ENCODE data around the gene ZBED4.

ZBED4 gene

GRCh38 chr22:49883294-49883640 is 29.6 kb downstream of the ZBED4 start:
- DNase-seq: no peak

DNA sequence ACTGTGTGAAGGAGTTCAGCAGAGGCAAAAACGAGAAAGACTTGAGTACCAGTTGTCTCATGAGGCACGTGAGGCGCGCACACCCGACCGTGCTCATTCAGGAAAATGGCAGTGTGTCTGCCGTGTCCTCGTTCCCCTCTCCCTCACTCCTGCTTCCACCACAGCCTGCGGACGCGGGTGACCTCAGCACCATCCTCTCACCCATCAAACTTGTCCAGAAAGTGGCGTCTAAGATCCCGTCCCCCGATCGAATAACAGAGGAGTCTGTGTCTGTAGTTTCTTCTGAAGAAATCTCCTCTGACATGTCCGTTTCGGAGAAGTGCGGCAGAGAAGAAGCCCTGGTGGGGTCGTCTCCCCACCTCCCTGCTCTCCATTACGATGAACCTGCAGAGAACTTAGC is 30.4 kb downstream of the ZBED4 start:
- DNase-seq: no peak

- no peak for DNase-seq
Observed at GRCh38 chr22:49884503-49885260, 31.0 kb downstream of the ZBED4 start.

DNA sequence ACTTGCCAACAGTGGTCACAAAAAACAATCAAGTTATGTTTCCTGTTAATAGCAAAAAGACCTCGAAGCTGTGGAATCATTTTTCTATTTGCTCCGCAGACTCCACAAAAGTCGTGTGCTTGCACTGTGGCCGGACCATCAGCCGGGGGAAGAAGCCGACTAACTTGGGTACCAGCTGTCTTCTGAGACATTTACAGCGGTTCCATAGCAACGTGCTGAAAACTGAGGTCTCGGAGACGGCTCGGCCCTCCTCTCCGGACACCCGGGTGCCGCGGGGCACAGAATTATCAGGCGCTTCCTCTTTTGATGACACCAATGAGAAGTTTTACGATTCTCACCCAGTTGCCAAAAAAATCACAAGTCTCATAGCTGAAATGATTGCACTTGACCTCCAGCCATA is 31.6 kb downstream of the ZBED4 start:
- no peak for DNase-seq

DNA sequence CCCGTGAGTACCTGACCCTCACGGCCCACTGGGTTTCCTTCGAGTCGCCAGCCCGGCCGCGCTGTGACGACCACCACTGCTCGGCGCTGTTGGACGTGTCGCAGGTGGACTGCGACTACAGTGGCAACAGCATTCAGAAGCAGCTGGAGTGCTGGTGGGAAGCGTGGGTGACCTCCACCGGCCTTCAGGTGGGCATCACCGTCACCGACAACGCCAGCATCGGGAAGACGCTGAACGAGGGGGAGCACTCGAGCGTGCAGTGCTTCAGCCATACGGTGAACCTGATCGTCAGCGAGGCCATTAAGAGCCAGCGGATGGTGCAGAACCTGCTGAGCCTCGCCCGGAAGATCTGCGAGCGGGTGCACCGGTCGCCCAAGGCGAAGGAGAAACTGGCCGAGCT is 32.2 kb downstream of the ZBED4 start:
- DNase-seq: no peak

DNA sequence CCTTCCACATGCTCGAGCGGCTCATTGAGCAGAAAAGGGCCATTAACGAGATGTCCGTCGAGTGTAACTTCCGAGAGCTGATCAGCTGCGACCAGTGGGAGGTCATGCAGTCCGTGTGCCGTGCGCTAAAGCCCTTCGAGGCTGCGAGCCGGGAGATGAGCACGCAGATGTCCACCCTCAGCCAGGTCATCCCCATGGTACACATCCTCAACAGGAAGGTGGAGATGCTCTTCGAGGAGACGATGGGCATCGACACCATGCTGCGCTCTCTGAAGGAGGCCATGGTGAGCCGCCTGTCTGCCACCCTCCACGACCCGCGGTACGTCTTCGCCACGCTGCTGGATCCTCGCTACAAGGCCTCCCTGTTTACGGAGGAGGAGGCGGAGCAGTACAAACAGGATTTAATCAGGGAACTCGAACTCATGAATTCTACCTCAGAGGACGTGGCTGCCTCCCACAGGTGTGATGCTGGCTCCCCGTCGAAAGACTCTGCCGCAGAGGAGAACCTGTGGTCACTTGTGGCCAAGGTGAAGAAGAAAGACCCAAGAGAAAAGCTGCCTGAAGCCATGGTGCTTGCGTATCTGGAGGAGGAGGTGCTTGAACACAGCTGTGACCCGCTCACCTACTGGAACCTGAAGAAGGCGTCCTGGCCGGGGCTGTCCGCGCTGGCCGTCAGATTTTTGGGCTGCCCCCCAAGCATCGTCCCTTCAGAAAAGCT is 32.9 kb downstream of the ZBED4 start:
- no peak for DNase-seq

GRCh38 chr22:49887064-49887451 is 33.4 kb downstream of the ZBED4 start:
- no peak for DNase-seq

DNA sequence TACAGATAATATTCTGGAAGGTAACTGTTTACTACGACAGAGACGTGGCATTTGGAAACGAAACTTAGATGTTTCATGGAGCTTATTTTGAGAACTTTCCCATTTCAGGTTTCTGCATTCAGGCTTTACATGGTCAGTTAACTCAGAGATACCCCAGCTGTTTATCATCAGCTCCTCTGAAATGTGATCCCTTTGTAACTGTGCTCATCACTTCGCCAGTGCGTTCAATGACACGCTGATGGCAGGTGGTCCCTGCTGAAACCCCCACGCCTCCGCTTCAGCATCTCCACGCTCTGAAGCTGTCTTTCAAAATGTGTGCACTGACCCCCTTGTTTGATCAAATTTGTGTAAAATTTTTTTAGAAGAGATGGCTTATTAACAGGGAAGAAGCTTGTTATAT is 34.1 kb downstream of the ZBED4 start:
- DNase-seq: no peak

- no peak for DNase-seq
Observed at GRCh38 chr22:49889071-49889470, 35.4 kb downstream of the ZBED4 start.

DNA sequence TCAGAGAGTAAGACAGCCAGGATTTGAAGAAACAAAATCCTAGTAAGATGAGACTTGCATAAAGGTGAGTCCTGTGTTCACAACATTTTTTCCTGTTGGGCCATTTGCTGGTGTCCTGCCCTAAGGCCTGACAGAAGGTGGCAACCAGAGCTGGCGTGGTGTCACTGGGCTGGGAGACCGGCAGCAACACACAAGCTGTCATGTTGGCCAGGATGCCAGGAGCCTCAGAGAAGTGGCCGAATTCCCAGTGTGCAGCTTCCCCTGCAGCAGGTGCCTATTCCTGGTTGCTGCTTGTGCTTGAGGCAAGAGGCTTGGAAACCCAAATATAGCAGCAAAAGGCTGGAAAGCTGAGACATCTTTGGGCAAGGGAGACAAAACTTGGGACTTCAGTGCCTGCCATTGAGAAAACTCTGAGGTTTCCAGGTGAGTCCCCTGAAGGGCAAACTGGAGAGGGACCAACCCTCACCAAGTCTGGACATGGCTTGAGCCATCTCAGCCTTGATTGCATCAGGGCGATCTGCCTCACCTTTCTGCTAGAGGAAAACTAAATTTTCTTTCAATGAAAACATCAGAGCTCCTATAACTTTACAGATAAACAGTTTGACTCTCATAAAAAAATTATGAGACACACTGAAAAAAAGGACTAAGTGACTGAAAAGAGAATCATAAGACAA is 38.7 kb downstream of the ZBED4 start:
- no peak for DNase-seq

DNA sequence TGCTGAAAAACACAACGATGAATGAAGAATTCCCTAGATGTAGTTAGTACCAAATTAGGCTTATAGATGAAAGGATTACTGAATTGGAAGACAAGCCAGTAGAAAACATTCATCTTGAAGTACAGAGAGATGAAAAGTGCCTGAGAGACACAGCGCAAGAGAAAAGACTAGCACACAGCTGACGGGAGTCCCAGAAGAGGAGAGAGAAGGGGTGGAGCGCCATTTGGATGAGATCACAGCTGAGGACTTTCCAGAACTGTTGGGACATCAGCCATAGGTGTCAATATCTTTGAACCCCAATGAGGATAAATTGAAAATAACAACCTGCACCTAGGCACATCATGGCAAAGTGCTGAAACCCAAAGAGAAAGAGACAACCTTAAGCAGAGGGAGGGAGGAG is 39.4 kb downstream of the ZBED4 start:
- DNase-seq: no peak

GRCh38 chr22:49894322-49895054 is 40.8 kb downstream of the ZBED4 start:
- DNase-seq: no peak

DNA sequence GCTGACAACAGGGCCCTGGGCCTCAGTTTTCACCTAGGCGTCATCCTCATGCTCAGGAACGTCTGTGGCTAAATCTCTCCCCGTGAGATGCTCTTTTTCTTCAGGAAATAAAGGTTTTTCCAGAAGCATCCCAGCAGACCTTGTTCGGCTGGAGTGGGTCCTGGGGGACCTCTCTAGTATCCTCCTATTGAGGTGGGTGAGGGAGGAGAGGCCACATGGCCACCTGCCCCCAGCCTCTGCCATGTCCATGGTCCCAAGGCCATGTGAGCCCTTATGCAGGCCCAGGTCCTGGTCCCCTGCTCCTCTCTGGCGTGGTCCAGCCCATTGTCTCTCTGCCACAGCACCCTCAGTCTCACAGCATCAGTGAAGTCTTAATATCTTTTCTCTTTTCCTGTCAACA is 42.6 kb downstream of the ZBED4 start:
- no peak for DNase-seq

- no peak for DNase-seq
Observed at GRCh38 chr22:49897015-49897684, 43.5 kb downstream of the ZBED4 start.

- no peak for DNase-seq
Observed at GRCh38 chr22:49899530-49899929, 45.9 kb downstream of the ZBED4 start.

GRCh38 chr22:49900441-49901230 is 47.0 kb downstream of the ZBED4 start:
- no peak for DNase-seq

- no peak for DNase-seq
Observed at GRCh38 chr22:49901457-49901856, 47.8 kb downstream of the ZBED4 start.

- peak; percentile 37 to 39 for DNase-seq
Observed at GRCh38 chr22:49903322-49904039, 49.8 kb downstream of the ZBED4 start.

GRCh38 chr22:49904040-49904369 is 50.4 kb downstream of the ZBED4 start:
- no peak for DNase-seq

DNA sequence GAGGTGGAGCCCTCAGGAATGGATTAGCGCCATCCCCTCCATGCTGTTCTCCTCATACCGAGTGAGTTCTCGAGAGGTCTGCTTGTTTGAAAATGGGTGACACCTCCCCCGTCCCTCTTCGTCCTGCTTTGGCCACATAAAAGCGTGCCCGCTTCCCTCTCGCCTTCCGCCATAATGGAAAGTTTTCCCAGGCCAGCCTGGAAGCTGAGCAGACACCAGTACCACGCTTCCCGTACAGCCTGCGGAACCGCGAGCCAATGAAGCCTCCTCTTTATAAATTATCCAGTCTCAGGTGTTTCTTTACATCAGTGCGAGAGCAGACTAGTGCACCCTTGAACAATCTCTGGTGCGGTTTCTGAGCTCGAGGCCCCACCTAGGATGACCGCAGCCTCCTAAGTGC is 51.8 kb downstream of the ZBED4 start:
- DNase-seq: no peak

DNA sequence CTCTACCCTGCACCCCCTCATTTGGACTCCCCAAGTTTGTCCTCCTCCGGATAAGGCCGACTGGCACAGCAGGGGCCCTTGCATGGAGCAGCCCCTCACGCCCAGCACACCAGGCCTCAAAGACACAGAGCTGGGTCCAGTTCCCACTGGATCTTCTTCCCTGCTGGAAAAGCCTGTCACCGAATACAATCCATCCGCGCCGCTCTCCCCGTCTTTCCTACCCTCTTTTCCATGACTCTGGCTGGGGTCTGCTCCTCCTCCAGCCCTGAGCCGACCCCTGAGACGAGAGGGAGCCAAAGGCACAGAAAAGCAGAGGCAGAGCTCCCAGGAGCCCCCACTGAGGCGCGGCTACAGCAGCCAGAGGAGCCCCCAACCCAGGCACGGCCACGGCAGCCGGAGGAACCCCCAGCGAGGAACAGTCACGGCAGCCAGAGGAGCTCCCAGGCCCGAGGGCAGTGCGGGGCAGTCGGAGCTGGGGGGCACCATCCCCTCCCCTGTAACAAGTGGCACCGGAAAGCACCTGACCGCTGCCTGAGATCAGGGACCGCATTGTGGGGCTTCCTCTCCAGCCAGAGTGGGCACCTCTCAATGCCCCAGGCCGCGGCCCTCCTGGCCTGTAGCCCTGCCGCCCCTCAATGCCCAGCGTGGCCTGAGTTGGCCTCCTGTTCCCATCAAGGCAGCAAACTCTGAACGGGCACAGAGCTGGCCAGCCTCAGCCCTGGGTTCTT is 52.6 kb downstream of the ZBED4 start:
- DNase-seq: no peak

All from SHP77 (cell line).